ENCODE results near the gene THPO. TPM values are rescaled to one million over a fixed set of nuclear protein-coding genes. Genes with fewer than 3 reads are reported as not detected.

The THPO gene
- total and polyA plus RNA-seq, 2 experiments from 2014 or later, result 0.14 to 1.9 TPM

DNA sequence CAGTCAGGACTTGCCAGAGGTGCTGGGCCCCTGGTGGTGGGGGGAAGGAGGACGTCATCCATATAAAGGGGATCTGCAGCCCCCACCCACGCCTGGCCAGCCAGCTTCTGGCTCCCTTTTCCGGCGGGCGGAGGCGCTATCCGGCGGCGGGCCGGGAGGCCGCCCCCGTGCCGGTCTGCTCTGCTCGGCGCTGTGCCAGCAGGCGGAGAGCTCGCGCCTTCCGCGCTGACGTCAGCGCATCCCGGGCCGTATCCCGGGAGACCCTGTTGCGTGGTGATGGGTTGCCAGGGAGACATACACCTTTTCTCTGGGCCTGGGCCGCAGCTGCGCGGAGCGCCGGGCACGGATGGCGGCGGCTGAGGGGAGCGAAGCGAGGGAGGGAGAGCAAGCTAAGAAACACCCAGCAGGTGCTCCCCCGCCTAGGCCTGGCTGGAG is 39.5 kb downstream of the THPO start:
- Histone ChIP-seq H3K4me3 (peak overlapping the region; percentile 57), H3K4me1 (ENCODE audit: insufficient read depth) (peaks cover 27% of the 10 kb centered on the region)
- H3K27ac Mint-ChIP-seq, result peak overlapping the region; percentile 76

DNA sequence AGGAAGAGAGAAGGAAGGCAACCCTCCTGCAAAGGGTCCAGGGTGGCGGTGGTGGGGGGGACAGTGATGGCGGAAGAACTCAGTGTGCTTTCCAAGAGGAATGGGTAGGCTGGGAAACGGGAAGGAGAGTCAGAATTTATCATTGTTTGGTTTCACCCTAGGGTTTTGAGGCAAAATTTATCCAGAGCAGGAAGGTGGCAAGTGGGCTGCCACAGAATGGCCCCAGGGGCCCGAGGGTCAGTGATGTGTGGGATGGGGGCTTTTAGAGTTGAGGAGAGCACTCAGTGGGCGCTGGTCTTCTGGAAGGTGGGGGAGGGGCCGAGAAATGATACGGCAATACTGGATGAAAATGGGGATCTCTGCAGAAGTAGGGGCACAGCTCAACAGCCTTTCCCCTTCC is 40.0 kb downstream of the THPO start:
- Mint-ChIP-seq H3K9me3 (peaks cover 3% of the 10 kb centered on the region; the same call in 1 of the 3 replicates), H3K4me1 (peaks cover 40% of the 10 kb centered on the region), H3K4me3 (peak overlapping the region; percentile 87), H3K27me3 (ENCODE audit: insufficient read depth, low read depth, poor library complexity) (peaks cover 38% of the 10 kb centered on the region), H3K27ac (peak overlapping the region; percentile 76), H3K36me3 (ENCODE audit: low read depth) (peaks cover 34% of the 10 kb centered on the region)
- Histone ChIP-seq H2AFZ (no peak overlapping the region), H4K20me1 (replicated peaks; ENCODE audit: insufficient read depth) (peaks cover 24% of the 10 kb centered on the region), H3K79me2 (replicated peaks; ENCODE audit: insufficient read depth) (peaks cover 28% of the 10 kb centered on the region), H3K4me2 (peak overlapping the region; percentile 90), H3K36me3 (ENCODE audit: insufficient read depth) (0 out of 2 replicates have a peak, but pooled peaks cover 14% of the 10 kb centered on the region), H3K9me2 (ENCODE audit: insufficient read depth) (no peaks in the 10 kb centered on the region), H3K4me3 (peak overlapping the region; percentile 57), H3K27ac (ENCODE audit: low read depth) (peak overlapping the region; percentile 39; the same call in 1 of the 2 replicates), H3F3A (replicated peaks; ENCODE audit: low read depth) (peaks cover 36% of the 10 kb centered on the region), H3K27me3 (ENCODE audit: insufficient read depth) (no peaks in the 10 kb centered on the region), H3K4me1 (ENCODE audit: insufficient read depth) (peaks cover 27% of the 10 kb centered on the region)
- no peak for ATAC-seq
- no peak for DNase-seq (ENCODE audit: low spot score)
- TF ChIP-seq ZNF462 (CRISPR knock-in tag; IDR thresholded peaks at IDR 0.05), result no peak
- no peak for TF ChIP-seq REST (IDR thresholded peaks at IDR 0.05; ENCODE audit: unreplicated experiment)
- TF ChIP-seq ZNF114 (CRISPR knock-in tag; IDR thresholded peaks at IDR 0.05), result no peak

More for the DNA sequence above, 39.5 kb downstream of the THPO start:
- Histone ChIP-seq H3F3A (replicated peaks; ENCODE audit: low read depth) (peaks cover 30% of the 10 kb centered on the region), H4K20me1 (replicated peaks; ENCODE audit: insufficient read depth) (peaks cover 21% of the 10 kb centered on the region), H3K27me3 (ENCODE audit: insufficient read depth) (no peaks in the 10 kb centered on the region), H3K4me2 (peak overlapping the region; percentile 90), H3K9me2 (ENCODE audit: insufficient read depth) (no peaks in the 10 kb centered on the region), H2AFZ (no peak overlapping the region), H3K27ac (ENCODE audit: low read depth) (peak overlapping the region; percentile 39; the same call in 1 of the 2 replicates), H3K36me3 (ENCODE audit: insufficient read depth) (0 out of 2 replicates have a peak, but pooled peaks cover 9% of the 10 kb centered on the region), H3K79me2 (replicated peaks; ENCODE audit: insufficient read depth) (peaks cover 28% of the 10 kb centered on the region)
- peaks cover 42% of the 10 kb centered on the region for H3K4me1 Mint-ChIP-seq
- H3K27me3 Mint-ChIP-seq (ENCODE audit: insufficient read depth, low read depth, poor library complexity), result peaks cover 34% of the 10 kb centered on the region
- H3K4me3 Mint-ChIP-seq, result peak overlapping the region; percentile 87
- DNase-seq (ENCODE audit: low spot score) (peak; percentile 93), ATAC-seq (peak; percentile 61)
- TF ChIP-seq POLR2AphosphoS5 (IDR thresholded peaks at IDR 0.05; ENCODE audit: low read depth) (no peak), EZH2 (IDR thresholded peaks at IDR 0.05; ENCODE audit: low read depth, unreplicated experiment) (no peak), CREB1 (CRISPR knock-in tag; IDR thresholded peaks at IDR 0.05; ENCODE audit: low read depth) (peak; percentile 91)
- TF ChIP-seq, protein P1, sequence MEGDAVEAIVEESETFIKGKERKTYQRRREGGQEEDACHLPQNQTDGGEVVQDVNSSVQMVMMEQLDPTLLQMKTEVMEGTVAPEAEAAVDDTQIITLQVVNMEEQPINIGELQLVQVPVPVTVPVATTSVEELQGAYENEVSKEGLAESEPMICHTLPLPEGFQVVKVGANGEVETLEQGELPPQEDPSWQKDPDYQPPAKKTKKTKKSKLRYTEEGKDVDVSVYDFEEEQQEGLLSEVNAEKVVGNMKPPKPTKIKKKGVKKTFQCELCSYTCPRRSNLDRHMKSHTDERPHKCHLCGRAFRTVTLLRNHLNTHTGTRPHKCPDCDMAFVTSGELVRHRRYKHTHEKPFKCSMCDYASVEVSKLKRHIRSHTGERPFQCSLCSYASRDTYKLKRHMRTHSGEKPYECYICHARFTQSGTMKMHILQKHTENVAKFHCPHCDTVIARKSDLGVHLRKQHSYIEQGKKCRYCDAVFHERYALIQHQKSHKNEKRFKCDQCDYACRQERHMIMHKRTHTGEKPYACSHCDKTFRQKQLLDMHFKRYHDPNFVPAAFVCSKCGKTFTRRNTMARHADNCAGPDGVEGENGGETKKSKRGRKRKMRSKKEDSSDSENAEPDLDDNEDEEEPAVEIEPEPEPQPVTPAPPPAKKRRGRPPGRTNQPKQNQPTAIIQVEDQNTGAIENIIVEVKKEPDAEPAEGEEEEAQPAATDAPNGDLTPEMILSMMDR (conservative IDR thresholded peaks at IDR 0.05; ENCODE audit: low read depth in 2 of 2), result peak in 1 of 2 experiments; percentile 25; a peak in 1 of 4 replicates
- H3K9me3 Mint-ChIP-seq, result peaks cover 3% of the 10 kb centered on the region; the same call in 1 of the 3 replicates
- H3K36me3 Mint-ChIP-seq (ENCODE audit: low read depth), result peaks cover 32% of the 10 kb centered on the region
